ENCODE results near the gene DMRTC2. TPM values are rescaled to one million over a fixed set of nuclear protein-coding genes. Genes with fewer than 3 reads are reported as not detected.

Gene DMRTC2
- total RNA-seq (2021) (not detected in 2 replicates), Bru-seq, nascent RNA (not detected), BruChase-seq, experiment 1, labeled RNA remaining after a 2-hour chase (not detected), BruChase-seq, experiment 2, labeled RNA remaining after a 6-hour chase (not detected)
- long read RNA-seq, result 0 reads

DNA sequence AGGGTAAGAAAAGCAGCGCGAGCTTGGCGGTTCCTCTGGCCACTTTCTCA, at the start of gene DMRTC2:
Gene DMRTC2, plus strand, starts transcription at position 42 of the 50 bp plus-strand sequence. CDS start 2,387 bp downstream, outside the sequence.
- peaks cover 14% of the 10 kb centered on the region for H3K27me3 ChIP-seq (ENCODE audit: insufficient read depth, low read depth)
- ChIA-PET CTCF (interaction anchor here (0.6 kb wide), 1 partner anchor 246 kb away, joined by 7 read pairs; no protein-coding TSS in a partner anchor), POLR2A (ENCODE audit: unreplicated experiment) (no interaction called here)
- H4K20me1 ChIP-seq (ENCODE audit: insufficient read depth), result no peaks in the 10 kb centered on the region
- intact Hi-C loops (cut with micrococcal nuclease; ENCODE audit: unreplicated experiment), result no loop called here
- H3K4me1 ChIP-seq (replicated peaks; ENCODE audit: insufficient read depth), result no peaks in the 10 kb centered on the region
- BruUV-seq (replicated peaks), result no TSS peak
- H3K36me3 ChIP-seq (ENCODE audit: low read depth), result no peaks in the 10 kb centered on the region
- H2AFZ ChIP-seq, result no peak within 1 kb of the TSS
- no peak within 1 kb of the TSS for H3K4me2 ChIP-seq
- H3F3A ChIP-seq (ENCODE audit: insufficient read depth, low read depth), result no peaks in the 10 kb centered on the region
- H3K27ac ChIP-seq, result no peak within 1 kb of the TSS
- no peaks in the 10 kb centered on the region for H3K9me2 ChIP-seq (ENCODE audit: insufficient read depth)
- H3K9me3 ChIP-seq (ENCODE audit: insufficient read depth, low read depth), result no peaks in the 10 kb centered on the region
- H3K79me2 ChIP-seq (ENCODE audit: low read depth), result no peaks in the 10 kb centered on the region
- no peak within 1 kb of the TSS for H3K4me3 ChIP-seq
- TF ChIP-seq, protein P1, sequence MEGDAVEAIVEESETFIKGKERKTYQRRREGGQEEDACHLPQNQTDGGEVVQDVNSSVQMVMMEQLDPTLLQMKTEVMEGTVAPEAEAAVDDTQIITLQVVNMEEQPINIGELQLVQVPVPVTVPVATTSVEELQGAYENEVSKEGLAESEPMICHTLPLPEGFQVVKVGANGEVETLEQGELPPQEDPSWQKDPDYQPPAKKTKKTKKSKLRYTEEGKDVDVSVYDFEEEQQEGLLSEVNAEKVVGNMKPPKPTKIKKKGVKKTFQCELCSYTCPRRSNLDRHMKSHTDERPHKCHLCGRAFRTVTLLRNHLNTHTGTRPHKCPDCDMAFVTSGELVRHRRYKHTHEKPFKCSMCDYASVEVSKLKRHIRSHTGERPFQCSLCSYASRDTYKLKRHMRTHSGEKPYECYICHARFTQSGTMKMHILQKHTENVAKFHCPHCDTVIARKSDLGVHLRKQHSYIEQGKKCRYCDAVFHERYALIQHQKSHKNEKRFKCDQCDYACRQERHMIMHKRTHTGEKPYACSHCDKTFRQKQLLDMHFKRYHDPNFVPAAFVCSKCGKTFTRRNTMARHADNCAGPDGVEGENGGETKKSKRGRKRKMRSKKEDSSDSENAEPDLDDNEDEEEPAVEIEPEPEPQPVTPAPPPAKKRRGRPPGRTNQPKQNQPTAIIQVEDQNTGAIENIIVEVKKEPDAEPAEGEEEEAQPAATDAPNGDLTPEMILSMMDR (conservative IDR thresholded peaks at IDR 0.05), result no peak
- no peak for TF ChIP-seq EZH2 (IDR thresholded peaks at IDR 0.05; ENCODE audit: low read depth)
- DNase-seq, result no peak

DNA sequence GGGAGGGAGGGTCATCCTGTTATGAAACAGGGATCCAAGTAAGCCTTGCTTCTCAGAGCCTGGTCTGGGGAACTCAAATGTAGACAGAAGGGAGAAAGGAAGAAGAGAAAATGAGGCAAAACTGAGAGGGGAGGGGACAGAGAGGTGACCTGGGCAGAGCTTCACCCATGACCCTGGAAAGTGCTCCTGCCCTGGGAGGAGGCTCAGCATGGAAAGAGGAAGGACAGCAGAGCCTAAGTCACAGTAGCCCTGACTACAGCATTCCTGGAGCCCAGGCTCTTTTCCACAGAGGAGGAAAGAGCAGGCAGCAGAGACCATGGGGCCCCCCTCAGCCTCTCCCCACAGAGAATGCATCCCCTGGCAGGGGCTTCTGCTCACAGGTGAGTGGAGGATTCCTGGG, 48.5 kb upstream of the DMRTC2 start, which contains the start of gene CEACAM3:
Gene CEACAM3, plus strand, starts transcription at position 226 of the 400 bp plus-strand sequence. Its CDS starts 91 bp downstream, at position 317.
- Histone ChIP-seq H3K4me3 (no peak within 1 kb of the TSS), H3F3A (ENCODE audit: insufficient read depth, low read depth) (peaks cover 26% of the 10 kb centered on the region), H3K27me3 (ENCODE audit: insufficient read depth, low read depth) (no peaks in the 10 kb centered on the region), H3K79me2 (ENCODE audit: low read depth) (no peaks in the 10 kb centered on the region), H3K4me2 (no peak within 1 kb of the TSS), H3K9me3 (ENCODE audit: insufficient read depth, low read depth) (no peaks in the 10 kb centered on the region; the same call in 1 of the 2 replicates), H3K27ac (no peak within 1 kb of the TSS), H4K20me1 (ENCODE audit: insufficient read depth) (no peaks in the 10 kb centered on the region), H2AFZ (no peak within 1 kb of the TSS), H3K4me1 (replicated peaks; ENCODE audit: insufficient read depth) (peaks cover 65% of the 10 kb centered on the region), H3K9me2 (ENCODE audit: insufficient read depth) (no peaks in the 10 kb centered on the region), H3K36me3 (ENCODE audit: low read depth) (no peaks in the 10 kb centered on the region)
- no peak for TF ChIP-seq EZH2 (IDR thresholded peaks at IDR 0.05; ENCODE audit: low read depth)
- TF ChIP-seq, protein P1 (conservative IDR thresholded peaks at IDR 0.05), result no peak
- no peak for DNase-seq
- intact Hi-C loops (cut with micrococcal nuclease; ENCODE audit: unreplicated experiment), result no loop called here
- no TSS peak for BruUV-seq (replicated peaks)
- POLR2A ChIA-PET (ENCODE audit: unreplicated experiment), result no interaction called here
- CTCF ChIA-PET, result interaction anchor here (1.4 kb wide), 1 partner anchor 11 kb away, joined by 3 read pairs; no protein-coding TSS in a partner anchor

DNA sequence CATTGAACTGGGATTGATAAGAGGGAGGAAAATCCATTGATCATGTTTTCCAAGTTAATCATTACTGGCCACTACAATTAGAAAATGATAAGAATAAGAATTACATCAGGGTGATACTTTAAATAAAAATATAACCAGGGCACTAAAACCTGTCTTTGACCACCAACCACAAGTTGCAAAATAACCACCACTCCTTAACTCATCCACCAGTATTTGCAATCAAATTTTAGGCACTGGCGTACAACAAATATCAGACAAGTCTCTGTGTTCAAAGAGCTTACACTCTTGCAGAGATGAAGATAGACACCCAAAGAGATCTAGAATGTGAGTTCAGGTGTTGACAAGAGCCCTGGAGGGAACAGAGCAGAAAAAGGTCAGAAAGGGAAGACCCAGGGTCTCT, 47.9 kb upstream of the DMRTC2 start:
- DNase-seq, result no peak
- Histone ChIP-seq H3K4me1 (replicated peaks; ENCODE audit: insufficient read depth) (peaks cover 65% of the 10 kb centered on the region), H2AFZ (no peak overlapping the region), H3K4me2 (no peak overlapping the region), H3K4me3 (no peak overlapping the region), H3F3A (ENCODE audit: insufficient read depth, low read depth) (peaks cover 27% of the 10 kb centered on the region), H3K27ac (no peak overlapping the region), H4K20me1 (ENCODE audit: insufficient read depth) (no peaks in the 10 kb centered on the region), H3K9me2 (ENCODE audit: insufficient read depth) (no peaks in the 10 kb centered on the region), H3K36me3 (ENCODE audit: low read depth) (no peaks in the 10 kb centered on the region), H3K79me2 (ENCODE audit: low read depth) (no peaks in the 10 kb centered on the region), H3K9me3 (ENCODE audit: insufficient read depth, low read depth) (no peaks in the 10 kb centered on the region; the same call in 1 of the 2 replicates), H3K27me3 (ENCODE audit: insufficient read depth, low read depth) (no peaks in the 10 kb centered on the region)
- intact Hi-C loops (cut with micrococcal nuclease; ENCODE audit: unreplicated experiment), result no loop called here
- CTCF ChIA-PET, result no interaction called here
- POLR2A ChIA-PET (ENCODE audit: unreplicated experiment), result no interaction called here
- TF ChIP-seq, protein P1 (conservative IDR thresholded peaks at IDR 0.05), result no peak
- TF ChIP-seq EZH2 (IDR thresholded peaks at IDR 0.05; ENCODE audit: low read depth), result no peak
- no TSS peak for BruUV-seq (replicated peaks)

Measured in PC-9 (cell line).